T-helper 2 cell treated with Interferon-gamma antibody and Interleukin-4, amounts not matched to agents 100 ng/mL and 5 ng/mL, for 36 hours (primary cell): Measurements from ENCODE around the gene CHRNB1. TPM values are rescaled to one million over a fixed set of nuclear protein-coding genes. Genes with fewer than 3 reads are reported as not detected.

Experiments used
- intact Hi-C: fragments of 100-400 bp; cut with micrococcal nuclease; formaldehyde crosslinking; loops from one replicate; pipeline ENCODE4 v1.15.1; 2023
- total RNA-seq: library from RNA; stranded (reverse); gene quantifications from 2 replicates; pipeline ENCODE4 v1.2.3, GENCODE V29; 2022

CHRNB1 gene
- total RNA-seq, 1 donor from 2014 or later = 11.4 TPM

GRCh38 chr17:7482742-7483088 lies 37.9 kb downstream of the CHRNB1 start:
- intact Hi-C loops = loop anchor here (10.0 kb wide), 1 partner anchor 128 kb away; the partner anchor contains the start of genes KCTD11 and TMEM95

DNA sequence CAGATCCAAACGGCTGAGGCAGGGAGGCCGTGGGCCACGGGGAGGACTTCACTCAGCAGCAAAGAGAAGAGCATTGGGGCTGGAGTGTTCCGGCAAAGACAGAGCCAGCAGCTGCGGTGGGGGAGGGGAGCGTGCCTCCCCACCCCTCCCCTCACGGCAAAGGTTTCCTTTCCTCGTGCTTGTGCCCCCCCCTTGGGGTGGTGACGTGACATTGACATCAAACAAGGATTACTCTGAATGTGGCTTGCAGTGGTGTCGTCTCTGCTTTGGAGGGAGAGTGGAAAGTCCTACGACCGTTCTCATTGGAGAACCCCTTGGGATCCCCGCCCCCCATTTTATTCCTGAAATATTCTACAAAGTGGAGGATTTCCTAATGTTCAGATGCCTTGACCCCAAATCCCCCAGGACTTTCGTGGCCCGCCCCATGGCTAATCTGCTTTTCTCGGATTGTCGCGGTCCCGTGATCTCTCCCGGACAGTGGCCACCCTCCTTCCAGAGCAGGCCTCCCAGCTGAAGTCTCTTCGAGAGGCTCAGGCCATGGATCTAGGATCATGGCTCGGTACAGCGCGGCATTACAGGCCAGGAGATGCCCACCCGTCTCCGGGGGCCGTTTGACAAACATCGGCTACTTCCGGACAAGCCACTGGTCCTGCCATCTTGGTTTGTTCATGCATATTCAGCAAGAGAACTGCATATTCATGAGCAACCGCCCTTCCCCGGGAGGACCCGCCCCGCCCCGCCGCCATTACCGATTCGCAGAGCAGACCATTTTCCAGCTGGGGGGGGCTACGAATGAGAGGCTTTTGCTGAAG lies 38.6 kb downstream of the CHRNB1 start:
- intact Hi-C loops = loop anchor here (1.0 to 10.0 kb wide), 8 partner anchors 28 to 203 kb away; partner anchors contain the start of genes EIF5A, KCTD11, SENP3 and TMEM102

- intact Hi-C loops = loop anchor here (1.0 to 10.0 kb wide), 8 partner anchors 29 to 203 kb away; partner anchors contain the start of genes EIF5A, KCTD11, SENP3 and TMEM102
Observed at GRCh38 chr17:7484067-7484918, 39.4 kb downstream of the CHRNB1 start, which contains the start of gene POLR2A. TSS of gene POLR2A (plus strand) at chr17:7484366.

GRCh38 chr17:7484919-7485377 lies 40.1 kb downstream of the CHRNB1 start:
- intact Hi-C loops = loop anchor here (1.0 to 10.0 kb wide), 8 partner anchors 30 to 202 kb away; partner anchors contain the start of genes EIF5A, KCTD11, SENP3 and TMEM102

- intact Hi-C loops = loop anchor here (10.0 kb wide), 1 partner anchor 131 kb away; the partner anchor contains the start of genes KCTD11 and TMEM95
Observed at GRCh38 chr17:7486181-7486580, 41.3 kb downstream of the CHRNB1 start.

GRCh38 chr17:7490144-7490543 lies 45.3 kb downstream of the CHRNB1 start:
- intact Hi-C loops = no loop called here

DNA sequence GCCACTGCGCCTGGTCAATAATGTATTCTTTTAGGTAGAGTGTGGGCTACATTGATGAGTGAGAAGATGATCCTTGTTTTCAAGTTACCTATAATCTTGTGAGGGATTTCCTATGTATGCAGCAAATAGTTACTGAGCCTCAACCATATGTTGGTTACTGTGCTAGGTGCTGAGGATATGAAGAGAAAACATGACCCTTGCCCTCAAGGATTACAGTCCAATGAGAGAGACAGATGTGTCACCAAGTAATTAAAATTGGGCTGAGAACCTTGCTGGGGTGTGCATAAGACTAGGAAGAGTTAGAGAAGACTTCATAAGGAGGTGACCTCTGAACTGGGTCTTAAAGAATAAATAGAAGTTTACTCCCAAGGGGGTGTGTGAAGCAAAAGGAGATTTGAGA lies 46.7 kb downstream of the CHRNB1 start:
- intact Hi-C loops = no loop called here

GRCh38 chr17:7493941-7494340 lies 49.1 kb downstream of the CHRNB1 start:
- intact Hi-C loops = no loop called here

- intact Hi-C loops = no loop called here
Observed at GRCh38 chr17:7495906-7496434, 51.1 kb downstream of the CHRNB1 start.

- intact Hi-C loops = no loop called here
Observed at GRCh38 chr17:7496470-7497183, 51.8 kb downstream of the CHRNB1 start.

DNA sequence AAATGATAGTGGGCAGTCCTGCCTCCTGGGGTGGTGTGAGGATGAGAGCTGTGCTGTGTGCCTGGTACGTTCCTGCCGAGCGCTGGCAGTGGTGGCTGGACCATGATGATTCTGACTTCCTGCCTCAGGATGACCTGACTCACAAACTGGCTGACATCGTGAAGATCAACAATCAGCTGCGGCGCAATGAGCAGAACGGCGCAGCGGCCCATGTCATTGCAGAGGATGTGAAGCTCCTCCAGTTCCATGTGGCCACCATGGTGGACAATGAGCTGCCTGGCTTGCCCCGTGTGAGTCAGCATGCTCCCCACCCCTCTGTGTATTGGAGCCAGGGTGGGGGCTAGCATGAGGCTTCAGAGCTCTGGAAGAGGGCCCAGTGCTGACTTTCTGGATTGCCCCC lies 52.4 kb downstream of the CHRNB1 start:
- intact Hi-C loops = no loop called here

DNA sequence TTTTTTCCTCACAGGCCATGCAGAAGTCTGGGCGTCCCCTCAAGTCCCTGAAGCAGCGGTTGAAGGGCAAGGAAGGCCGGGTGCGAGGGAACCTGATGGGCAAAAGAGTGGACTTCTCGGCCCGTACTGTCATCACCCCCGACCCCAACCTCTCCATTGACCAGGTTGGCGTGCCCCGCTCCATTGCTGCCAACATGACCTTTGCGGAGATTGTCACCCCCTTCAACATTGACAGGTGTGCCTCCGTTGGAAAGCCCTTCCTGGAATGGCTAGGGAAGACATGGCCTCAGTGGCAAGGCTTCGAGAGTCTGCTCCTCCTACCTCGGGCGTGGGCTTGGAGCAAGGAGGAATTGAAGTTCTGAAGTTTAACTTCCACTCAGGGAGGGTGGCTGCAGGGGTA lies 52.8 kb downstream of the CHRNB1 start:
- intact Hi-C loops = no loop called here

DNA sequence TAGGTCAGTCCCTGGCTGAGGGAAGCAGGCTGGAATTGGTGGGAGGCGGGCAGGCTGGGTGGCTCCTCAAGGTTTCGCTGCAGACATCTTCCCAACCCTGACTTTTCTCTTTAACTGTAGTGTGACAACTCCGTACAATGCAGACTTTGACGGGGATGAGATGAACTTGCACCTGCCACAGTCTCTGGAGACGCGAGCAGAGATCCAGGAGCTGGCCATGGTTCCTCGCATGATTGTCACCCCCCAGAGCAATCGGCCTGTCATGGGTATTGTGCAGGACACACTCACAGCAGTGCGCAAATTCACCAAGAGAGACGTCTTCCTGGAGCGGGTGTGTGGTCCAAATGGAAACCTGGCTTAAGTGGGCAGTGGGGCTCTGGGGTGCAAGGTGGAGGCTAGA lies 54.3 kb downstream of the CHRNB1 start:
- intact Hi-C loops = no loop called here

GRCh38 chr17:7501729-7502128 lies 56.9 kb downstream of the CHRNB1 start:
- intact Hi-C loops = no loop called here

- intact Hi-C loops = no loop called here
Observed at GRCh38 chr17:7502171-7502847, 57.4 kb downstream of the CHRNB1 start.

- intact Hi-C loops = no loop called here
Observed at GRCh38 chr17:7502987-7503386, 58.1 kb downstream of the CHRNB1 start.

- intact Hi-C loops = no loop called here
Observed at GRCh38 chr17:7503521-7503920, 58.7 kb downstream of the CHRNB1 start.
